ENCODE data around the gene CTPS2.
"Not testable (repeated sequence)": the region's sequence is repeated elsewhere in the genome, so short reads cannot be mapped to it uniquely, and the experiment has no call there.

CTPS2 gene

GRCh38 chrX:16651391-16652024, 61.0 kb downstream of the CTPS2 start:
- DNase-seq = no peak

GRCh38 chrX:16649858-16650257, 62.6 kb downstream of the CTPS2 start, which contains the start of gene S100G:
TSS of gene S100G (plus strand) at chrX:16650158. CDS start at chrX:16651007, 849 bp downstream.
- DNase-seq = no peak

- no peak for DNase-seq
Observed at GRCh38 chrX:16646366-16647138, 65.9 kb downstream of the CTPS2 start.

GRCh38 chrX:16643176-16643575, 69.3 kb downstream of the CTPS2 start:
- DNase-seq = no peak

GRCh38 chrX:16640823-16641222, 71.6 kb downstream of the CTPS2 start:
- no peak for DNase-seq

GRCh38 chrX:16639966-16640365, 72.5 kb downstream of the CTPS2 start:
- DNase-seq = no peak

GRCh38 chrX:16638533-16638932, 73.9 kb downstream of the CTPS2 start:
- DNase-seq = no peak

GRCh38 chrX:16635596-16635995, 76.9 kb downstream of the CTPS2 start:
- no peak for DNase-seq

- DNase-seq = no peak
Observed at GRCh38 chrX:16635040-16635439, 77.4 kb downstream of the CTPS2 start.

- no peak for DNase-seq
Observed at GRCh38 chrX:16633754-16634153, 78.7 kb downstream of the CTPS2 start.

GRCh38 chrX:16629909-16630308, 82.6 kb downstream of the CTPS2 start:
- no peak for DNase-seq

- DNase-seq = no peak
Observed at GRCh38 chrX:16628946-16629595, 83.4 kb downstream of the CTPS2 start.

GRCh38 chrX:16628511-16628910, 84.0 kb downstream of the CTPS2 start:
- DNase-seq = not testable (repeated sequence)

- DNase-seq = no peak
Observed at GRCh38 chrX:16619024-16619423, 93.4 kb downstream of the CTPS2 start.

GRCh38 chrX:16618422-16618821, 94.0 kb downstream of the CTPS2 start:
- no peak for DNase-seq

- DNase-seq = no peak
Observed at GRCh38 chrX:16617382-16617781, 95.1 kb downstream of the CTPS2 start.

GRCh38 chrX:16612257-16612897, 100.1 kb downstream of the CTPS2 start:
- no peak for DNase-seq

- DNase-seq = not testable (repeated sequence)
Observed at GRCh38 chrX:16610654-16611053, 101.8 kb downstream of the CTPS2 start.

- DNase-seq = no peak
Observed at GRCh38 chrX:16610121-16610621, 102.3 kb downstream of the CTPS2 start.

- DNase-seq = no peak
Observed at GRCh38 chrX:16606142-16606720, 106.2 kb downstream of the CTPS2 start.

- DNase-seq = no peak
Observed at GRCh38 chrX:16604337-16604736, 108.1 kb downstream of the CTPS2 start.

- DNase-seq = no peak
Observed at GRCh38 chrX:16603822-16604221, 108.6 kb downstream of the CTPS2 start.

GRCh38 chrX:16603235-16603634, 109.2 kb downstream of the CTPS2 start:
- not testable (repeated sequence) for DNase-seq
